ENCODE results near the gene CKLF.

DNA sequence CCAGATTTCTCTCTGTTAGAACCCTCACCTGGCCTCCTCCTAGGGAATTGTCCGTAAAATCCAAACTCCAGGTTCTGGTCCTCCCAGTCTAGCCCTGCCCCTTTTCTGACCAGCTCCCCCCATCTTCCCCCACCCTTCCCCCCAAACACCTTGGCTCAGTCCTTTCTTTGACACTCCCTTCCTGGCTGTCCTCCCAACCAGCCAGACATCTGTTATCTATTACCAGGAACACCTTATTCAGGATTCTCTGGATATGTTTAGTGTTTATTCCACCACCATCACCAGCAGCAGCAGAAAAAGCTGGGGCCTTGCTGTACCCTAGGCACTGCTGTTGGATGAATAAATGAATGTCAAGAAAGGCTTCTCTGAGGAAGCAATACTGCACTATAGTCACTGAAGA lies 48.1 kb downstream of the CKLF start:
- TF ChIP-seq GATA2 (IDR thresholded peaks at IDR 0.05; ENCODE audit: low read depth, low read length) (no peak), GATA3 (IDR thresholded peaks at IDR 0.05; ENCODE audit: low read depth, low read length) (no peak)
